Activated CD4-positive, alpha-beta T cell treated with anti-CD3 and anti-CD28 coated beads, Interleukin-2, amount 10 ng/mL, durations not matched to agents 7 days and 5 days (primary cell): ENCODE measurements around the gene KANSL1. TPM values are rescaled to one million over a fixed set of nuclear protein-coding genes. Genes with fewer than 3 reads are reported as not detected.

Experiments used
- CTCF ChIA-PET: fragments of 350-600 bp; sonication (Branson Sonifier 250); formaldehyde crosslinking; loops from one replicate; lab custom pipeline; 2021; ENCODE audit warnings: antibody characterized with exemption; lab: Charles Lee
- POLR2A ChIA-PET: fragments of 350-600 bp; sonication (Branson Sonifier 250); formaldehyde crosslinking; loops from one replicate; lab custom pipeline; 2021; ENCODE audit warnings: antibody characterized with exemption; lab: Charles Lee
- DNase-seq: peaks from one replicate; pipeline ENCODE4 v3.0.0-alpha.2; 2020
- H3K27ac Mint-ChIP-seq: one replicate; pipeline ENCODE4 v1.8.0; 2021; ENCODE audit warnings: mild to moderate bottlenecking, moderate library complexity, mixed read lengths
- H3K27me3 Mint-ChIP-seq: one replicate; pipeline ENCODE4 v1.8.0; 2021; ENCODE audit warnings: mixed read lengths
- H3K36me3 Mint-ChIP-seq: one replicate; pipeline ENCODE4 v1.8.0; 2021; ENCODE audit warnings: low read depth, mixed read lengths
- H3K4me1 Mint-ChIP-seq: one replicate; pipeline ENCODE4 v1.8.0; 2021; ENCODE audit warnings: mixed read lengths
- H3K4me3 Mint-ChIP-seq: one replicate; pipeline ENCODE4 v1.8.0; 2021; ENCODE audit warnings: mild to moderate bottlenecking, moderate library complexity, mixed read lengths
- H3K9me3 Mint-ChIP-seq: one replicate; pipeline ENCODE4 v1.8.0; 2021; ENCODE audit warnings: mixed read lengths
- total RNA-seq, 2 experiments: library from RNA; stranded (reverse); gene quantifications; one replicate each; pipeline ENCODE4 v1.2.3, GENCODE V29; 2021

Gene KANSL1
- total RNA-seq, 2 experiments from 2014 or later = 85.7 to 97.7 TPM

DNA sequence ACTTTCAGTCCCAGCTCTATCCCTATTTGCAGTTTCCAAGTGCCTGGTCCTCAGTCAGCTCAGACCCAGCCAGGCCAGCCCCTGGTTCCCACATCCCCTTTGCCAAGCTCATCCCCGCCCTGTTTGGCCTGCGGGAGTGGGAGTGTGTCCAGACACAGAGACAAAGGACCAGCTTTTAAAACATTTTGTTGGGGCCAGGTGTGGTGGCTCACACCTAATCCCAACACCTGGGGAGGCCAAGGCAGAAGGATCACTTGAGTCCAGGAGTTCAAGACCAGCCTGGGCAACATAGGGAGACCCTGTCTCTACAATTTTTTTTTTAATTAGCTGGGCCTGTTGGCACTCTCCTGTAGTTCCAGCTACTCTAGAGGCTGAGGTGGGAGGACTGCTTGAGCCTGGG lies 192.5 kb downstream of the KANSL1 start:
- Mint-ChIP-seq H3K9me3 (no peaks in the 10 kb centered on the region), H3K27me3 (no peaks in the 10 kb centered on the region), H3K4me3 (no peak overlapping the region), H3K36me3 (no peaks in the 10 kb centered on the region), H3K4me1 (peaks cover 6% of the 10 kb centered on the region), H3K27ac (no peak overlapping the region)
- POLR2A ChIA-PET = no interaction called here
- DNase-seq = no peak
- CTCF ChIA-PET = interaction anchor here (2.2 kb wide), 1 partner anchor 13 kb away, joined by 8 read pairs; no protein-coding TSS in a partner anchor

DNA sequence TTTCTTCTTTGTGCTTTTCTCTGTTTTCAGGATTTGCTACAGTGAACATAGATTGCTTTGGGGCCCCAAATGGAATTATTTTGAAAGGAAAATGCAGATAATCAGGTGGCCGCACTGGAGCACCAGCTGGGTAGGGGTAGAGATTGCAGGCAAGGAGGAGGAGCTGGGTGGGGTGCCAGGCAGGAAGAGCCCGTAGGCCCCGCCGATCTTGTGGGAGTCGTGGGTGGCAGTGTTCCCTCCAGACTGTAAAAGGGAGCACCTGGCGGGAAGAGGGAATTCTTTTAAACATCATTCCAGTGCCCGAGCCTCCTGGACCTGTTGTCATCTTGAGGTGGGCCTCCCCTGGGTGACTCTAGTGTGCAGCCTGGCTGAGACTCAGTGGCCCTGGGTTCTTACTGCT lies 192.9 kb downstream of the KANSL1 start:
- H3K4me1 Mint-ChIP-seq = peaks cover 6% of the 10 kb centered on the region
- no peak for DNase-seq
- ChIA-PET CTCF (no interaction called here), POLR2A (no interaction called here)
- no peak overlapping the region for H3K4me3 Mint-ChIP-seq
- no peaks in the 10 kb centered on the region for H3K9me3 Mint-ChIP-seq
- no peak overlapping the region for H3K27ac Mint-ChIP-seq
- no peaks in the 10 kb centered on the region for H3K27me3 Mint-ChIP-seq
- no peaks in the 10 kb centered on the region for H3K36me3 Mint-ChIP-seq

GRCh38 chr17:45999900-46000290 lies 193.3 kb downstream of the KANSL1 start:
- Mint-ChIP-seq H3K27me3 (no peaks in the 10 kb centered on the region), H3K4me3 (no peak overlapping the region), H3K36me3 (no peaks in the 10 kb centered on the region), H3K4me1 (peaks cover 6% of the 10 kb centered on the region), H3K9me3 (no peaks in the 10 kb centered on the region), H3K27ac (no peak overlapping the region)
- no peak for DNase-seq
- CTCF ChIA-PET = no interaction called here
- POLR2A ChIA-PET = no interaction called here

GRCh38 chr17:45998987-45999899 lies 194.0 kb downstream of the KANSL1 start, which contains the start of gene STH:
TSS of gene STH (plus strand) at chr17:45999250. CDS start at chr17:45999280, 30 bp downstream.
- Mint-ChIP-seq H3K27ac (no peak within 1 kb of the TSS), H3K36me3 (no peaks in the 10 kb centered on the region), H3K4me1 (peaks cover 6% of the 10 kb centered on the region), H3K27me3 (no peaks in the 10 kb centered on the region), H3K4me3 (no peak within 1 kb of the TSS), H3K9me3 (no peaks in the 10 kb centered on the region)
- ChIA-PET POLR2A (no interaction called here), CTCF (no interaction called here)
- DNase-seq = no peak

- no peaks in the 10 kb centered on the region for H3K27me3 Mint-ChIP-seq
- no peak for DNase-seq
- no peaks in the 10 kb centered on the region for H3K9me3 Mint-ChIP-seq
- peaks cover 2% of the 10 kb centered on the region for H3K4me1 Mint-ChIP-seq
- no peak overlapping the region for H3K27ac Mint-ChIP-seq
- ChIA-PET CTCF (interaction anchor here (0.9 to 1.2 kb wide), 2 partner anchors 16 to 212 kb away, joined by 3 read pairs; no protein-coding TSS in a partner anchor), POLR2A (no interaction called here)
- no peaks in the 10 kb centered on the region for H3K36me3 Mint-ChIP-seq
- no peak overlapping the region for H3K4me3 Mint-ChIP-seq
These were observed 195.6 kb downstream of the KANSL1 start for GRCh38 chr17:45997624-45998023.

GRCh38 chr17:45997166-45997565 lies 196.1 kb downstream of the KANSL1 start:
- H3K9me3 Mint-ChIP-seq = no peaks in the 10 kb centered on the region
- CTCF ChIA-PET = interaction anchor here (1.2 kb wide), 1 partner anchor 16 kb away, joined by 3 read pairs; no protein-coding TSS in a partner anchor
- no peak overlapping the region for H3K4me3 Mint-ChIP-seq
- POLR2A ChIA-PET = no interaction called here
- no peak for DNase-seq
- H3K4me1 Mint-ChIP-seq = no peaks in the 10 kb centered on the region
- no peak overlapping the region for H3K27ac Mint-ChIP-seq
- no peaks in the 10 kb centered on the region for H3K36me3 Mint-ChIP-seq
- H3K27me3 Mint-ChIP-seq = no peaks in the 10 kb centered on the region

- ChIA-PET POLR2A (no interaction called here), CTCF (no interaction called here)
- Mint-ChIP-seq H3K4me3 (no peak overlapping the region), H3K9me3 (no peaks in the 10 kb centered on the region), H3K4me1 (no peaks in the 10 kb centered on the region), H3K36me3 (no peaks in the 10 kb centered on the region), H3K27ac (no peak overlapping the region), H3K27me3 (no peaks in the 10 kb centered on the region)
- DNase-seq = no peak
These were observed 196.8 kb downstream of the KANSL1 start for GRCh38 chr17:45996282-45996937.

GRCh38 chr17:45995627-45996270 lies 197.5 kb downstream of the KANSL1 start:
- ChIA-PET CTCF (no interaction called here), POLR2A (no interaction called here)
- Mint-ChIP-seq H3K27ac (no peak overlapping the region), H3K4me3 (no peak overlapping the region), H3K36me3 (no peaks in the 10 kb centered on the region), H3K27me3 (no peaks in the 10 kb centered on the region), H3K9me3 (no peaks in the 10 kb centered on the region), H3K4me1 (no peaks in the 10 kb centered on the region)
- DNase-seq = no peak

DNA sequence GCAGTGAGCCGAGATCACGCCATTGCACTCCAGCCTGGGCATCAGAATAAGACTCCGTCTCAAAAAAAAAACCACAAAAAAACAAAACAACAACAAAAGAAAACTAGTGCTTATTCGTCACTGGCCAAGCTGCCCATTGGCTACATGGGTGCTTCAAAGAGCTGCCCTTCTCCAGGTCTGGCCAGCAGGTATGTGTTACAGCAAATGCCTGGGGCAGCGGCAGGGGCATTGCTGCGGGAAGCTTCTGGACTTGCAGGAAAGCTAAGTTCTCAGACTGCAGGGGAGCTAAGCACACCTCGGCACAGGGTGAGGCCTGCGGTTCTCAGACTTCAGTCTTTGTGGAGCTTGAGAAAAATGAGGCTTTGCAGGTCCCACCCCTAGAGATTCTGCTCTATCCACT lies 198.2 kb downstream of the KANSL1 start:
- Mint-ChIP-seq H3K27me3 (no peaks in the 10 kb centered on the region), H3K27ac (no peak overlapping the region), H3K4me1 (no peaks in the 10 kb centered on the region), H3K36me3 (no peaks in the 10 kb centered on the region), H3K9me3 (no peaks in the 10 kb centered on the region), H3K4me3 (no peak overlapping the region)
- POLR2A ChIA-PET = no interaction called here
- no peak for DNase-seq
- CTCF ChIA-PET = no interaction called here

- Mint-ChIP-seq H3K4me3 (no peak overlapping the region), H3K36me3 (no peaks in the 10 kb centered on the region), H3K27me3 (no peaks in the 10 kb centered on the region), H3K27ac (no peak overlapping the region), H3K9me3 (no peaks in the 10 kb centered on the region), H3K4me1 (no peaks in the 10 kb centered on the region)
- CTCF ChIA-PET = interaction anchor here (1.5 kb wide), 1 partner anchor 9 kb away, joined by 4 read pairs; no protein-coding TSS in a partner anchor
- no peak for DNase-seq
- POLR2A ChIA-PET = no interaction called here
These were observed 199.1 kb downstream of the KANSL1 start for GRCh38 chr17:45993962-45994627.

- H3K36me3 Mint-ChIP-seq = no peaks in the 10 kb centered on the region
- ChIA-PET CTCF (interaction anchor here (1.5 kb wide), 1 partner anchor 10 kb away, joined by 4 read pairs; no protein-coding TSS in a partner anchor), POLR2A (no interaction called here)
- no peak overlapping the region for H3K4me3 Mint-ChIP-seq
- DNase-seq = no peak
- no peak overlapping the region for H3K27ac Mint-ChIP-seq
- no peaks in the 10 kb centered on the region for H3K4me1 Mint-ChIP-seq
- H3K9me3 Mint-ChIP-seq = no peaks in the 10 kb centered on the region
- H3K27me3 Mint-ChIP-seq = no peaks in the 10 kb centered on the region
These were observed 200.3 kb downstream of the KANSL1 start for GRCh38 chr17:45992904-45993303.

DNA sequence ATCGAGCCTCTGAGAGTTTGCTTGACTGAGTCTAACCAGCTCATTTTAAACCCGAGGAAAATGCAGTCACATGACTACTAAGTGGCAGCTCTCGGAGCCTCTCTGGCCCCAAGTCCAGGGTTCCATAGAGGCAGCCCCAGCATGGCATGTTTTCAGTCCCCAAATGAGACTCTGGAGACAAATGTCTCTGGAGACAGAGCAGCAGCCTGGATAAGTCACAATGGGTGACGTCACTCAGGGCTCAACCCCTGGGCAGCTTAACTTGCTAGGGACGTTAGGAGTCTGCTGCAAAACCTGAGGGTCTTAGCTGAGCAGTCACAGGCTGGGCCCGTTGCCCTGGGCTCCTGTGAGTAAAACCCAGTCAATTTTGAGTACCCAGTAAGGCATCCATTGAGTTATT lies 201.1 kb downstream of the KANSL1 start:
- no peaks in the 10 kb centered on the region for H3K27me3 Mint-ChIP-seq
- no peak overlapping the region for H3K27ac Mint-ChIP-seq
- H3K9me3 Mint-ChIP-seq = no peaks in the 10 kb centered on the region
- ChIA-PET POLR2A (no interaction called here), CTCF (interaction anchor here (1.6 kb wide), 1 partner anchor 12 kb away, joined by 5 read pairs; no protein-coding TSS in a partner anchor)
- H3K4me1 Mint-ChIP-seq = no peaks in the 10 kb centered on the region
- H3K4me3 Mint-ChIP-seq = no peak overlapping the region
- DNase-seq = no peak
- H3K36me3 Mint-ChIP-seq = no peaks in the 10 kb centered on the region
